ENCODE data around the gene RPL28.

Gene RPL28

DNA sequence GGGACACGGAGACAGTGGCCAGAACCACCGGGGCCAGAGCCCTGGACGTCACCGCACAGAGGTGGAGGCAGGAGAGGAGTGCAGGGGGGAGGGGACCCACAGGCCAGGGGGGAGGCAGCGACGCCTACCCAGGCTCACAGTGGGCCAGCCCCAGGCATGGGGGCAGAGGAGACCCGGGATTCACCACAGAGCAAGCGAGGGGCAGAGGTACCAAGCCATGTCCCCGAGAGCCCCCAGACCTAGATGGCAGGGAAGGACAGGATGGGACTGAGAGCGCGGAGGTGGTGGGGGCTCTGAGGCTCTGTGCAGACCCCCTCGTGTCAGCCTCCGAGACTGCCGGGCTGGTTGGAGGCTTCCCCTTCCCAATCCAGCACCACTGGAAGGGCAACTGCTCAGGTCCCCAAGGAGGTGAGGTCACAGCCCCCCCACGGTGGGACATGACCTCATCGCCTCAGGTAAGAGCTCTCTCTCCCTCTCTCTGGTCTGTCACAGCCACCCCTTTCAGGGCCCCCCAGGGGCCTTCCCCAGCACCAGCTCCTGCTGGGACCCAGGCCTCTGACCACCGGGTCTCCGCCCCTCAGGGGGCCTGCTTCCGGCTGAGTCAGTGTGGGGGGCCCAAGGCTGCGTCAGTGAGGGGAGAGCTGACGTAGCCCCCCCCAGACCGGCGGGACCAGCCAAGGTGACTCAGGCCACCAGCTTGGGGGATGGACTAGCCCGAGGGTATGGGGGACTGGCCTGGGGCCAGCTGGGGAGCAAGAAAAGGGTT is 13.2 kb upstream of the RPL28 start:
- Histone ChIP-seq H2AFZ (ENCODE audit: low read depth, low read length) (no peak overlapping the region), H3K4me2 (ENCODE audit: low read length) (no peak overlapping the region), H3K27ac (ENCODE audit: low read length) (no peak overlapping the region), H3K36me3 (replicated peaks; ENCODE audit: low read depth, low read length) (no peaks in the 10 kb centered on the region), H3K27me3 (ENCODE audit: low read depth, low read length) (peaks cover 21% of the 10 kb centered on the region), H3K79me2 (ENCODE audit: low read length) (no peaks in the 10 kb centered on the region), H4K20me1 (ENCODE audit: insufficient read depth, low read length) (no peaks in the 10 kb centered on the region), H3K4me1 (ENCODE audit: low read length) (peaks cover 11% of the 10 kb centered on the region), H3K9ac (ENCODE audit: low read length) (no peak overlapping the region), H3K4me3 (ENCODE audit: low read length) (no peak overlapping the region), H3K9me3 (ENCODE audit: insufficient read depth, low read length) (no peaks in the 10 kb centered on the region)
- TF ChIP-seq, protein P1, sequence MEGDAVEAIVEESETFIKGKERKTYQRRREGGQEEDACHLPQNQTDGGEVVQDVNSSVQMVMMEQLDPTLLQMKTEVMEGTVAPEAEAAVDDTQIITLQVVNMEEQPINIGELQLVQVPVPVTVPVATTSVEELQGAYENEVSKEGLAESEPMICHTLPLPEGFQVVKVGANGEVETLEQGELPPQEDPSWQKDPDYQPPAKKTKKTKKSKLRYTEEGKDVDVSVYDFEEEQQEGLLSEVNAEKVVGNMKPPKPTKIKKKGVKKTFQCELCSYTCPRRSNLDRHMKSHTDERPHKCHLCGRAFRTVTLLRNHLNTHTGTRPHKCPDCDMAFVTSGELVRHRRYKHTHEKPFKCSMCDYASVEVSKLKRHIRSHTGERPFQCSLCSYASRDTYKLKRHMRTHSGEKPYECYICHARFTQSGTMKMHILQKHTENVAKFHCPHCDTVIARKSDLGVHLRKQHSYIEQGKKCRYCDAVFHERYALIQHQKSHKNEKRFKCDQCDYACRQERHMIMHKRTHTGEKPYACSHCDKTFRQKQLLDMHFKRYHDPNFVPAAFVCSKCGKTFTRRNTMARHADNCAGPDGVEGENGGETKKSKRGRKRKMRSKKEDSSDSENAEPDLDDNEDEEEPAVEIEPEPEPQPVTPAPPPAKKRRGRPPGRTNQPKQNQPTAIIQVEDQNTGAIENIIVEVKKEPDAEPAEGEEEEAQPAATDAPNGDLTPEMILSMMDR (IDR thresholded peaks at IDR 0.05; ENCODE audit: low read depth, low read length), result no peak
- TF ChIP-seq EZH2phosphoT487 (IDR thresholded peaks at IDR 0.05; ENCODE audit: low read depth), result no peak

DNA sequence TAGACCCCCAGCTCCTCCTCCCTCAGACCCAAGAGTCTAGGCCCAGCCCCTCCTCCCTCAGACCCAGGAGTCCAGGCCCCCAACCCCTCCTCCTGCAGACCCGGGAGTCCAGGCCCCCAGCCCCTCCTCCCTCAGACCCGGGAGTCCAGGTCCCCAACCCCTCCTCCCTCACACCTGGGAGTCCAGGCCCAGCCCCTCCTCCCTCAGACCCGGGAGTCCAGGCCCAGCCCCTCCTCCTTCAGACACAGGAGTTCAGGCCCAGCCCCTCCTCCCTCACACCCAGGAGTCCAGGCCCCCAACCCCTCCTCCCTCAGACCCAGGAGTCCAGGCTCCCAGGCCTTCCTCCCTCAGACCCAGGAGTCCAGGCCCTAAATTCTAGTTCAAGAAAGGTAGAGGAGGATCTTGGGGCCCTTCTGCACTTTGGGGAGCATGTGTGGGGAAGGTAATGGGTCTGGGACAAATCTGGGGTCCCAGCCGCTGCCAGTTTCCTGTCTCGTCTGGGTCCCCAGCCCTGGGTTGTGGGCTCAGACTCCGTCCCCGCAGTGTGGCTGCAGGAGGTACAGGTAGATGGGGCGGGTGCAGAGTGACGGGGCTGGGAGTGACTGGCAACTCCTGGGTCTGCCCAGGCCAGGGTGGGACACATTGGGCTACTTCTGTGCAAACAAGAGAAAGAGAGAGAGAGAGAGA is 12.3 kb upstream of the RPL28 start:
- Histone ChIP-seq H3K79me2 (ENCODE audit: low read length) (no peaks in the 10 kb centered on the region), H3K36me3 (replicated peaks; ENCODE audit: low read depth, low read length) (no peaks in the 10 kb centered on the region), H3K4me2 (ENCODE audit: low read length) (no peak overlapping the region), H3K4me3 (ENCODE audit: low read length) (no peak overlapping the region), H4K20me1 (ENCODE audit: insufficient read depth, low read length) (no peaks in the 10 kb centered on the region), H2AFZ (ENCODE audit: low read depth, low read length) (peak overlapping the region; percentile 58; the same call in 1 of the 2 replicates), H3K9me3 (ENCODE audit: insufficient read depth, low read length) (no peaks in the 10 kb centered on the region), H3K27me3 (ENCODE audit: low read depth, low read length) (peaks cover 21% of the 10 kb centered on the region), H3K9ac (ENCODE audit: low read length) (no peak overlapping the region), H3K27ac (ENCODE audit: low read length) (no peak overlapping the region), H3K4me1 (ENCODE audit: low read length) (peaks cover 11% of the 10 kb centered on the region)
- TF ChIP-seq, protein P1 (IDR thresholded peaks at IDR 0.05; ENCODE audit: low read depth, low read length), result no peak
- no peak for TF ChIP-seq EZH2phosphoT487 (IDR thresholded peaks at IDR 0.05; ENCODE audit: low read depth)

DNA sequence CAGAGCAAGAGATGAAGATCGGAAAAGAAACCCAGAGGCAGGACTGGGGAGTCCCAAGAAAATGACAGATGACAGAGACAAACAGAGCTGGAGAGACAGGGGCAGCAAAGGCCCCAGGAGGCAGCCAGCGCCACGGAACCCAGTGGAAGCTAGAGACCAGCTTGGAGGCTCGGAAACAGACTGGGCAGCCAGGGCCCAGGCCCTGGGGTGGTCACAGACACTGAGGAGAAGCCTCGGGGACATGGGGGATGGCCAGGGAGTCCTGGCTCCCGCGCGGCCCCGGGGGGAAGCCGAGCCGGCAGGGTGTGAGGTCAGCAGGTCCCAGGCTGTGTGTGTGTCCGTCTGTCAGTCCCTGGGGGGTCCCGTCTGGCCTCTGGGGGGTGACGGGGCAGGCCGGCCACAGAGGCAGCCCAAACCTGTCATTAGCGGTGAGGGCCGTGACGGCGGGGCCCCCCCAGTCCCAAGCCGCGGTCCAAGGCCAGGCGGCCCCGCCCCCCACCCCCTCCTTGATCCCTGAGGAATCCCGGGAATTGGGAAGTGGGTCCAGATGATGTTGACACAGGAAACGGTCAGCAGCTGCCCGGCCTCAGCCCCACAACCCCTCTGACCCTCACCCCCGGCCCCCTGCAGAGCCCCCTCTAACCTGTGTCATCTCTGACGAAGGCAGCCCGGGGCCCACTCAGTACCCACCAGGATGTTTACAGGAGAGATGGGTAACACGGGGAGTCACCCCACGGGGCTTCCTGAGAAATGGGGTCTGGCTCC is 11.6 kb upstream of the RPL28 start:
- H3K36me3 ChIP-seq (replicated peaks; ENCODE audit: low read depth, low read length), result no peaks in the 10 kb centered on the region
- H3K79me2 ChIP-seq (ENCODE audit: low read length), result no peaks in the 10 kb centered on the region
- H4K20me1 ChIP-seq (ENCODE audit: insufficient read depth, low read length), result no peaks in the 10 kb centered on the region
- H3K9me3 ChIP-seq (ENCODE audit: insufficient read depth, low read length), result no peaks in the 10 kb centered on the region
- no peak overlapping the region for H3K4me2 ChIP-seq (ENCODE audit: low read length)
- H3K27me3 ChIP-seq (ENCODE audit: low read depth, low read length), result peaks cover 21% of the 10 kb centered on the region
- TF ChIP-seq, protein P1 (IDR thresholded peaks at IDR 0.05; ENCODE audit: low read depth, low read length), result no peak
- no peak for TF ChIP-seq EZH2phosphoT487 (IDR thresholded peaks at IDR 0.05; ENCODE audit: low read depth)
- no peak overlapping the region for H3K9ac ChIP-seq (ENCODE audit: low read length)
- no peak overlapping the region for H2AFZ ChIP-seq (ENCODE audit: low read depth, low read length)
- peaks cover 11% of the 10 kb centered on the region for H3K4me1 ChIP-seq (ENCODE audit: low read length)
- no peak overlapping the region for H3K27ac ChIP-seq (ENCODE audit: low read length)
- H3K4me3 ChIP-seq (ENCODE audit: low read length), result no peak overlapping the region
